MV-4-11 (cell line): ENCODE data around the gene KCP.

ENCODE experiments used
- DNase-seq: peaks from one replicate; lab custom pipeline; 2025; lab: John Stamatoyannopoulos, UW

KCP gene

GRCh38 chr7:128840326-128841170 is 70.0 kb downstream of the KCP start:
- no peak for DNase-seq

- DNase-seq = no peak
These were observed 70.7 kb downstream of the KCP start for GRCh38 chr7:128839751-128840177.

GRCh38 chr7:128838981-128839731 is 71.4 kb downstream of the KCP start:
- DNase-seq = no peak

GRCh38 chr7:128838109-128838779 is 72.3 kb downstream of the KCP start:
- no peak for DNase-seq

- DNase-seq = no peak
These were observed 73.0 kb downstream of the KCP start for GRCh38 chr7:128837521-128837921.

GRCh38 chr7:128836729-128837348 is 73.7 kb downstream of the KCP start:
- no peak for DNase-seq

- no peak for DNase-seq
These were observed 74.5 kb downstream of the KCP start for GRCh38 chr7:128835790-128836641.

GRCh38 chr7:128835231-128835751 is 75.2 kb downstream of the KCP start:
- no peak for DNase-seq

GRCh38 chr7:128833946-128834325 is 76.6 kb downstream of the KCP start:
- no peak for DNase-seq

GRCh38 chr7:128833148-128833945 is 77.2 kb downstream of the KCP start:
- DNase-seq = peak; percentile 39

GRCh38 chr7:128832880-128833147 is 77.7 kb downstream of the KCP start:
- no peak for DNase-seq

- no peak for DNase-seq
These were observed 78.3 kb downstream of the KCP start for GRCh38 chr7:128831994-128832879.

GRCh38 chr7:128831178-128831993 is 79.1 kb downstream of the KCP start:
- DNase-seq = no peak

GRCh38 chr7:128830231-128831177 is 80.0 kb downstream of the KCP start, which contains the start of gene FLNC:
FLNC (plus strand) TSS chr7:128830406; CDS start chr7:128830638, 232 bp downstream.
- DNase-seq = no peak

- DNase-seq = no peak
These were observed 80.9 kb downstream of the KCP start for GRCh38 chr7:128829391-128830166.

GRCh38 chr7:128827971-128828711 is 82.4 kb downstream of the KCP start:
- DNase-seq = no peak
